Ovary (tissue), 9 donors: Measurements from ENCODE around the gene SHROOM4. TPM values are rescaled to one million over a fixed set of nuclear protein-coding genes. Genes with fewer than 3 reads are reported as not detected.

Experiments
- DNase-seq, 5 donors: peaks; one replicate each; pipeline ENCODE4 v3.0.0-alpha.2; 2019 to 2020
- H3K27ac ChIP-seq, 2 donors: fragments of 200-600 bp; one replicate each; pipeline versions ENCODE4 v1.5.1 to v1.8.0; 2019 to 2022
- H3K27me3 ChIP-seq: fragments of 200-600 bp; one replicate; pipeline ENCODE4 v1.8.0; 2022
- H3K36me3 ChIP-seq: fragments of 200-600 bp; sonication (generic); one replicate; pipeline ENCODE4 v1.5.1; 2019
- H3K4me1 ChIP-seq: one replicate; pipeline ENCODE4 v1.8.1; 2013; ENCODE audit warnings: mild to moderate bottlenecking, moderate library complexity; ENCODE audit not compliant: insufficient read depth
- H3K4me3 ChIP-seq: fragments of 200-600 bp; sonication (generic); one replicate; pipeline ENCODE4 v1.5.1; 2017
- H3K9me3 ChIP-seq, 2 donors: fragments of 200-600 bp in 1 of 2; sonication (generic) in 1 of 2; one replicate each; pipeline versions ENCODE4 v1.5.1 to v1.8.1; 2013 to 2019; ENCODE audit warnings: mild to moderate bottlenecking in 1 of 2, moderate library complexity in 1 of 2
- EP300 ChIP-seq: sonication (generic); formaldehyde crosslinking; IDR thresholded peaks from one replicate; pipeline ENCODE4 v1.6.1; 2017; ENCODE audit warnings: antibody characterized with exemption
- POLR2A ChIP-seq: fragments of 450-650 bp; IDR thresholded peaks from one replicate; pipeline ENCODE4 v1.6.1; 2017; ENCODE audit warnings: antibody characterized with exemption, mild to moderate bottlenecking, moderate library complexity
- WGBS, 3 donors: extraction: QIAGEN DNeasy Blood & Tissue Kit in 1 of 3; methylation state at CpG; one replicate each; pipeline versions ENCODE4 v1.1.5 to v1.1.7; 2013 to 2017; 5-methylcytosine and 5-hydroxymethylcytosine counted together
- intact Hi-C, 4 donors: fragments of 100-400 bp; cut with DNase I; formaldehyde crosslinking; loops; one replicate each; pipeline versions ENCODE4 v1.11.0 to v1.15.1; 2022 to 2023
- polyA plus RNA-seq, 2 donors: library from polyadenylated mRNA; stranded (reverse); fragments of 200-250 nt in 1 of 2; fragments of 350-450 nt in 1 of 2; fragmentation: Illumina TruSeq in 1 of 2; extraction: RNeasy Lipid Tissue Mini Kit (QIAGEN cat#74804) in 1 of 2; gene quantifications; one replicate each; pipeline ENCODE4 v1.2.3, GENCODE V29; 2013 to 2014
- total RNA-seq, 7 donors: library from RNA; depleted of rRNA in 2 of 7; stranded (reverse); fragments of >200 nt in 2 of 7; fragmentation: NEBNext Ultra II Directional in 3 of 7; extraction: Animal tissue kit (Norgen Biotek cat#: 25700) in 3 of 7; gene quantifications; one replicate each; pipeline versions ENCODE4 v1.1.0 to v1.2.4, GENCODE V29; 2016 to 2023
- TF ChIP-seq, protein P1 (sequence below), 3 donors: fragments of 450-650 bp in 2 of 3; fragments of 200-600 bp in 1 of 3; IDR thresholded peaks; one replicate each; pipeline versions ENCODE4 v1.5.1 to v1.8.0; 2016 to 2022; ENCODE audit warnings: antibody characterized with exemption in 3 of 3, mild to moderate bottlenecking in 1 of 3
- donor health status: DM: no; HTN: no; CAD: no; lungs with moderate emphysema.
- donor health status: DM: no; HTN: no; CAD: no.
- donor health status: Bipolar disorder and iron deficiency.
- donor health status: DM: yes; HTN: yes; CAD: no.
- donor health status: DM: no; HTN: no; CAD: no.
- donor health status: DM: yes; HTN: yes; CAD: no.

SHROOM4 gene
- total and polyA plus RNA-seq, 9 donors = 1.7 to 7.2 (median 3.1) TPM

GRCh38 chrX:50769389-50770063 lies 44.5 kb downstream of the SHROOM4 start:
- H3K4me1 ChIP-seq = no peaks in the 10 kb centered on the region
- H3K9me3 ChIP-seq = no peaks in the 10 kb centered on the region
- no peaks in the 10 kb centered on the region for H3K36me3 ChIP-seq
- 85 to 89% (median 86%) methylated on average over 5 of the region's 5 CpGs for WGBS, 3 donors
- DNase-seq = no peak
- TF ChIP-seq, protein P1, sequence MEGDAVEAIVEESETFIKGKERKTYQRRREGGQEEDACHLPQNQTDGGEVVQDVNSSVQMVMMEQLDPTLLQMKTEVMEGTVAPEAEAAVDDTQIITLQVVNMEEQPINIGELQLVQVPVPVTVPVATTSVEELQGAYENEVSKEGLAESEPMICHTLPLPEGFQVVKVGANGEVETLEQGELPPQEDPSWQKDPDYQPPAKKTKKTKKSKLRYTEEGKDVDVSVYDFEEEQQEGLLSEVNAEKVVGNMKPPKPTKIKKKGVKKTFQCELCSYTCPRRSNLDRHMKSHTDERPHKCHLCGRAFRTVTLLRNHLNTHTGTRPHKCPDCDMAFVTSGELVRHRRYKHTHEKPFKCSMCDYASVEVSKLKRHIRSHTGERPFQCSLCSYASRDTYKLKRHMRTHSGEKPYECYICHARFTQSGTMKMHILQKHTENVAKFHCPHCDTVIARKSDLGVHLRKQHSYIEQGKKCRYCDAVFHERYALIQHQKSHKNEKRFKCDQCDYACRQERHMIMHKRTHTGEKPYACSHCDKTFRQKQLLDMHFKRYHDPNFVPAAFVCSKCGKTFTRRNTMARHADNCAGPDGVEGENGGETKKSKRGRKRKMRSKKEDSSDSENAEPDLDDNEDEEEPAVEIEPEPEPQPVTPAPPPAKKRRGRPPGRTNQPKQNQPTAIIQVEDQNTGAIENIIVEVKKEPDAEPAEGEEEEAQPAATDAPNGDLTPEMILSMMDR (IDR thresholded peaks at IDR 0.05) = no peak
- TF ChIP-seq POLR2A = no peak
- TF ChIP-seq EP300 = no peak
- no peak overlapping the region for H3K4me3 ChIP-seq
- H3K27me3 ChIP-seq = no peaks in the 10 kb centered on the region
- intact Hi-C loops = no loop called here
- H3K27ac ChIP-seq = no peak overlapping the region

- no peaks in the 10 kb centered on the region for H3K9me3 ChIP-seq
- DNase-seq = no peak
- H3K27ac ChIP-seq = no peak overlapping the region
- intact Hi-C loops = no loop called here
- TF ChIP-seq, protein P1 (IDR thresholded peaks at IDR 0.05) = no peak
- TF ChIP-seq EP300 (no peak), POLR2A (no peak)
- H3K4me1 ChIP-seq = no peaks in the 10 kb centered on the region
- no peaks in the 10 kb centered on the region for H3K36me3 ChIP-seq
- no peak overlapping the region for H3K4me3 ChIP-seq
- WGBS, 3 donors = 60 to 81% (median 72%) methylated on average over 1 of the region's 1 CpG
- H3K27me3 ChIP-seq = no peaks in the 10 kb centered on the region
Observed at GRCh38 chrX:50768801-50769200, 45.2 kb downstream of the SHROOM4 start.

DNA sequence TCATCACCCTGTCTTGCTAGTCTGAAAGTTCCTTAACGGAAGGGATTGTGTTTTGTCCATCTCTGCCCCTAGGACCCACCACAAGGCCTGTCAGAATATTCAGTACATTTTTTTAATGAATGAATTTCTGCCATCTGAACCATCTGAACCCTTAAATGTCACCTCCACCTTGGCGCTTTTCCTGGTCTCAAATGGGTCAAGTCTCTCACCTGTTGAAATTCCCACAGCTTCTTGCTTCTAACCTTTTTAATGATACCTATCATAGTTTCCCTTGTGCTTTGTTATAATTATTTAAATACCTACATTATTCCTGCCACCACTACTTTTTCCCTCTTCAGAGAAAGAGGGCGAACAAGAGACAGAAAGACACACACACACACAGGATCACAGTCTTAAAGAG lies 48.0 kb downstream of the SHROOM4 start:
- TF ChIP-seq POLR2A (no peak), EP300 (no peak)
- TF ChIP-seq, protein P1 (IDR thresholded peaks at IDR 0.05) = no peak
- no peaks in the 10 kb centered on the region for H3K4me1 ChIP-seq
- H3K4me3 ChIP-seq = no peak overlapping the region
- 67 to 76% (median 69%) methylated on average over 3 of the region's 3 CpGs for WGBS, 3 donors
- H3K27ac ChIP-seq = no peak overlapping the region
- no peak for DNase-seq
- H3K9me3 ChIP-seq = no peaks in the 10 kb centered on the region
- intact Hi-C loops = no loop called here
- no peaks in the 10 kb centered on the region for H3K27me3 ChIP-seq
- no peaks in the 10 kb centered on the region for H3K36me3 ChIP-seq

- no peaks in the 10 kb centered on the region for H3K9me3 ChIP-seq
- H3K27ac ChIP-seq = no peak overlapping the region
- intact Hi-C loops = no loop called here
- WGBS, 3 donors = 79 to 82% (median 80%) methylated on average over 2 of the region's 2 CpGs
- H3K36me3 ChIP-seq = no peaks in the 10 kb centered on the region
- no peak for DNase-seq
- H3K4me3 ChIP-seq = no peak overlapping the region
- TF ChIP-seq, protein P1 (IDR thresholded peaks at IDR 0.05) = no peak
- TF ChIP-seq EP300 = no peak
- no peak for TF ChIP-seq POLR2A
- no peaks in the 10 kb centered on the region for H3K4me1 ChIP-seq
- H3K27me3 ChIP-seq = no peaks in the 10 kb centered on the region
Observed at GRCh38 chrX:50762578-50762977, 51.4 kb downstream of the SHROOM4 start.
